Uterus (tissue), 2 donors: ENCODE measurements around the gene UBQLN3.

Experiments
- POLR2A ChIP-seq, 2 donors: fragments of 450-650 bp; IDR thresholded peaks; one replicate each; pipeline ENCODE4 v1.6.1; 2016; ENCODE audit warnings: antibody characterized with exemption in 2 of 2, mild to moderate bottlenecking in 1 of 2, moderate library complexity in 1 of 2
- TF ChIP-seq, protein P1 (sequence below), 4 experiments: fragments of 200-600 bp in 2 of 4; fragments of 450-650 bp in 2 of 4; sonication (generic) in 2 of 4; IDR thresholded peaks; one replicate each; pipeline ENCODE4 v1.5.1; 2016 to 2019; ENCODE audit warnings: antibody characterized with exemption in 4 of 4, mild to moderate bottlenecking in 2 of 4, moderate library complexity in 1 of 4

DNA sequence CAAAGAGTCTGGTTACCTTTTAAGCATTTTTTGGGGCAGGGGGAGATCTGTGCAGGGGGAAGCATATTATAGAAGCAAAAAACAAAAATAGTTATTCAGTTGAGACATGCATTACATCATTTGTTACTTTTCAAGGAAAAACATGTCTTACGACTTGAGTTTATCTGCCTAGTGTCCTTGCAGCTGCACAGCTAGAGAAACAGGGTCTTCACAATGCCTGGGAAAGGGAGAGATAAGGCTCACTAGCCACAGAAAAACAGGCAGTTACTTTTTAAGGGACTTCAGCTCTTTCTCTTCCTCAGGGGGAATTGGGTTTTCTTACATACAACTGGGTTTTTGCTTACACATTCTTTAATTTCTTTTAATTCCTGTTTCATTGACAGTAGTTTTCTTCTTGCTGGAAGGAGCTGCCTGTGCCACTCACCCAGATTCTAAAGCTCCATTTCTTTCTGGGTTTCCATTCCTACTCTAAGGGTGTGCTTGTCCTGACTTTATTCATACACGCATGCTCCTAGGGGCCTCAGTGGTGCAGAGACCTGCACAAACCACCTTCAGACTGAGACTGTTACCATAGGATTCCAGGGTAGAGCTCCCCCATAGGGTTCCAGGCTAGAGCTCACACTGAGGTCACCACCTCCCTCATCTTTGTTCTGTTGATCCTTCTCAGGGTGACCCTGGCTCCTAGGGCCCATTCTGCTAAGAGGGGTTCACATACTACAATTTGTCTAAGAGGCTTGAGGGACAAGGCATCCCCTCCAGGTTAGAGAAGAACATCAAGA, 21.5 kb upstream of the UBQLN3 start:
- TF ChIP-seq, protein P1, sequence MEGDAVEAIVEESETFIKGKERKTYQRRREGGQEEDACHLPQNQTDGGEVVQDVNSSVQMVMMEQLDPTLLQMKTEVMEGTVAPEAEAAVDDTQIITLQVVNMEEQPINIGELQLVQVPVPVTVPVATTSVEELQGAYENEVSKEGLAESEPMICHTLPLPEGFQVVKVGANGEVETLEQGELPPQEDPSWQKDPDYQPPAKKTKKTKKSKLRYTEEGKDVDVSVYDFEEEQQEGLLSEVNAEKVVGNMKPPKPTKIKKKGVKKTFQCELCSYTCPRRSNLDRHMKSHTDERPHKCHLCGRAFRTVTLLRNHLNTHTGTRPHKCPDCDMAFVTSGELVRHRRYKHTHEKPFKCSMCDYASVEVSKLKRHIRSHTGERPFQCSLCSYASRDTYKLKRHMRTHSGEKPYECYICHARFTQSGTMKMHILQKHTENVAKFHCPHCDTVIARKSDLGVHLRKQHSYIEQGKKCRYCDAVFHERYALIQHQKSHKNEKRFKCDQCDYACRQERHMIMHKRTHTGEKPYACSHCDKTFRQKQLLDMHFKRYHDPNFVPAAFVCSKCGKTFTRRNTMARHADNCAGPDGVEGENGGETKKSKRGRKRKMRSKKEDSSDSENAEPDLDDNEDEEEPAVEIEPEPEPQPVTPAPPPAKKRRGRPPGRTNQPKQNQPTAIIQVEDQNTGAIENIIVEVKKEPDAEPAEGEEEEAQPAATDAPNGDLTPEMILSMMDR (IDR thresholded peaks at IDR 0.05), result no peak
- TF ChIP-seq POLR2A (IDR thresholded peaks at IDR 0.05), result no peak
